HCT116 (cell line): ENCODE data around the gene ATP12A. TPM values are rescaled to one million over a fixed set of nuclear protein-coding genes. Genes with fewer than 3 reads are reported as not detected.

Source experiments
- ATAC-seq: fragments of 200-7000 bp; cut with Tn5 transposase; 2 replicates; pipeline ENCODE4 v1.9.1; 2020; ENCODE audit warnings: mild to moderate bottlenecking, moderate library complexity
- BruUV-seq: library from RNA; stranded (reverse); fragments of 400-500 nt; replicated peaks from 2 replicates; lab custom pipeline; 2021; lab: Mats Ljungman, UMichigan
- CTCF ChIA-PET: fragments of 300-600 bp; sonication (Branson Sonifier 250); formaldehyde crosslinking; loops from one replicate; lab custom pipeline; 2021; ENCODE audit warnings: antibody characterized with exemption; lab: Charles Lee
- POLR2A ChIA-PET: fragments of 300-600, 350-600 bp; sonication (Branson Sonifier 250); formaldehyde crosslinking; loops from one replicate; lab custom pipeline; 2021; ENCODE audit warnings: antibody characterized with exemption; lab: Charles Lee
- RAD21 ChIA-PET, 2 experiments: fragments of 300-600 bp; sonication (Branson Sonifier 250); formaldehyde crosslinking; loops; one replicate each; lab custom pipeline; 2023; ENCODE audit warnings: low total read pairs in 2 of 2; ENCODE audit not compliant: uncharacterized antibody in 2 of 2, unreplicated experiment in 2 of 2, low non-redundant PET in 1 of 2; lab: Charles Lee
- DNase-seq: peaks from one replicate; pipeline ENCODE4 v3.0.0-alpha.2; 2010; ENCODE audit warnings: low read depth, low spot score
- H2AFZ ChIP-seq: fragments of 200-600 bp; shearing (Covaris generic), sonication (generic); 2 replicates; pipeline ENCODE4 v1.6.1; 2017; ENCODE audit warnings: low read depth, mixed run types, mixed read lengths, antibody characterized with exemption, low read length; ENCODE audit not compliant: poor library complexity, severe bottlenecking
- H3K27ac ChIP-seq: 2 replicates; pipeline ENCODE4 v1.5.1; 2012; ENCODE audit warnings: low read depth, low read length
- H3K27me3 ChIP-seq: fragments of 200-600 bp; sonication (generic); 2 replicates; pipeline ENCODE4 v1.6.1; 2016; ENCODE audit warnings: mixed run types, low read length, mixed read lengths; ENCODE audit not compliant: insufficient read depth
- H3K36me3 ChIP-seq, 2 experiments: fragments of 200-500 bp in 1 of 2; fragments of 200-600 bp in 1 of 2; sonication (Bioruptor generic) in 1 of 2; sonication (generic) in 1 of 2; 2 replicates each; pipeline versions ENCODE4 v1.5.1 to v1.6.1; 2014 to 2016; ENCODE audit warnings: low read length in 2 of 2, inconsistent platforms in 1 of 2, mixed read lengths in 1 of 2, mixed run types in 1 of 2; ENCODE audit not compliant: insufficient read depth in 2 of 2, control insufficient read depth in 1 of 2
- H3K4me1 ChIP-seq, 2 experiments: fragments of 200-600 bp in 1 of 2; sonication (generic) in 1 of 2; 2 replicates each; pipeline versions ENCODE4 v1.5.1 to v1.6.1; 2012 to 2017; ENCODE audit warnings: low read length in 2 of 2, inconsistent platforms in 1 of 2, mild to moderate bottlenecking in 1 of 2, mixed read lengths in 1 of 2, mixed run types in 1 of 2, moderate library complexity in 1 of 2; ENCODE audit not compliant: insufficient read depth in 2 of 2, control insufficient read depth in 1 of 2
- H3K4me2 ChIP-seq: fragments of 200-600 bp; sonication (generic); 2 replicates; pipeline ENCODE4 v1.6.1; 2017; ENCODE audit warnings: mixed run types, low read length, mixed read lengths
- H3K4me3 ChIP-seq, 2 experiments: fragments of 200-600 bp in 1 of 2; sonication (generic) in 1 of 2; replicated peaks in 1 of 2; 2 replicates each; pipeline ENCODE4 v1.5.1; 2011 to 2016; ENCODE audit warnings: low read length in 2 of 2, control low read depth in 1 of 2, low read depth in 1 of 2, mild to moderate bottlenecking in 1 of 2, mixed read lengths in 1 of 2, mixed run types in 1 of 2
- H3K79me2 ChIP-seq: fragments of 200-600 bp; sonication (generic); 2 replicates; pipeline ENCODE4 v1.6.1; 2017; ENCODE audit warnings: mild to moderate bottlenecking, mixed run types, low read length, moderate library complexity, mixed read lengths; ENCODE audit not compliant: insufficient read depth
- H3K9ac ChIP-seq: fragments of 200-600 bp; sonication (generic); 2 replicates; pipeline ENCODE4 v1.6.1; 2016; ENCODE audit warnings: low read length, mixed read lengths
- H3K9me2 ChIP-seq: fragments of 200-600 bp; sonication (generic), shearing (Covaris generic); 2 replicates; pipeline ENCODE4 v1.6.1; 2017; ENCODE audit warnings: mixed run types, mild to moderate bottlenecking, moderate library complexity; ENCODE audit not compliant: insufficient read depth
- H3K9me3 ChIP-seq, 2 experiments: fragments of 200-500 bp in 1 of 2; fragments of 200-600 bp in 1 of 2; sonication (Bioruptor generic) in 1 of 2; sonication (generic) in 1 of 2; 2 replicates each; pipeline ENCODE4 v1.6.1; 2014 to 2017; ENCODE audit warnings: low read length in 2 of 2, mixed read lengths in 2 of 2, inconsistent platforms in 1 of 2, low read depth in 1 of 2, mild to moderate bottlenecking in 1 of 2, mixed run types in 1 of 2, moderate library complexity in 1 of 2; ENCODE audit not compliant: control insufficient read depth in 1 of 2, insufficient read depth in 1 of 2
- H4K20me1 ChIP-seq: fragments of 200-600 bp; sonication (generic), shearing (Covaris generic); 2 replicates; pipeline ENCODE4 v1.6.1; 2017; ENCODE audit warnings: mixed run types, mild to moderate bottlenecking, moderate library complexity; ENCODE audit not compliant: insufficient read depth
- ATF3 ChIP-seq: IDR thresholded peaks from 2 replicates; pipeline ENCODE4 v1.6.1; 2012
- CEBPB ChIP-seq: IDR thresholded peaks from 2 replicates; pipeline ENCODE4 v1.6.1; 2012; ENCODE audit warnings: low read depth
- EGR1 ChIP-seq: IDR thresholded peaks from 2 replicates; pipeline ENCODE4 v1.6.1; 2012; ENCODE audit warnings: low read depth
- ELF1 ChIP-seq: IDR thresholded peaks from 2 replicates; pipeline ENCODE4 v1.6.1; 2012; ENCODE audit warnings: low read depth, borderline replicate concordance
- EZH2phosphoT487 ChIP-seq: fragments of 200-600 bp; IDR thresholded peaks from 2 replicates; pipeline ENCODE4 v1.6.1; 2018; ENCODE audit warnings: antibody characterized with exemption, borderline replicate concordance
- JUND ChIP-seq: IDR thresholded peaks from 2 replicates; pipeline ENCODE4 v1.6.1; 2012
- POLR2A ChIP-seq: IDR thresholded peaks from 2 replicates; pipeline ENCODE4 v1.7.0; 2011; ENCODE audit warnings: borderline replicate concordance; ENCODE audit not compliant: insufficient read depth, insufficient read length; ENCODE audit errors: extremely low read depth
- POLR2AphosphoS5 ChIP-seq: IDR thresholded peaks from 2 replicates; pipeline ENCODE4 v1.6.1; 2011; ENCODE audit warnings: mild to moderate bottlenecking, low read depth, low read length, moderate library complexity
- RAD21 ChIP-seq: IDR thresholded peaks from 2 replicates; pipeline ENCODE4 v1.6.1; 2012; ENCODE audit warnings: low read depth, mild to moderate bottlenecking
- SIN3A ChIP-seq: IDR thresholded peaks from 2 replicates; pipeline ENCODE4 v1.6.1; 2012; ENCODE audit warnings: low read depth
- SP1 ChIP-seq: IDR thresholded peaks from 2 replicates; pipeline ENCODE4 v1.6.1; 2012; ENCODE audit warnings: low read depth
- SRF ChIP-seq: IDR thresholded peaks from 2 replicates; pipeline ENCODE4 v1.6.1; 2012; ENCODE audit warnings: low read depth
- TCF7L2 ChIP-seq: IDR thresholded peaks from 2 replicates; pipeline ENCODE4 v1.7.0; 2011; ENCODE audit warnings: borderline replicate concordance, inconsistent platforms; ENCODE audit not compliant: insufficient read depth, insufficient read length; ENCODE audit errors: extremely low read depth
- ZFX ChIP-seq: fragments of 450-650 bp; IDR thresholded peaks from 2 replicates; pipeline ENCODE4 v1.6.1; 2017
- ZNF274 ChIP-seq: fragments of 200-500 bp; sonication (Bioruptor generic); IDR thresholded peaks from 2 replicates; pipeline ENCODE4 v1.6.1; 2014; ENCODE audit warnings: mild to moderate bottlenecking, low read depth, low read length, inconsistent platforms
- intact Hi-C: fragments of 100-400 bp; cut with micrococcal nuclease; formaldehyde crosslinking; loops from 2 replicates; pipeline ENCODE4 v1.10.0; 2022
- total RNA-seq: library from RNA; stranded (reverse); gene quantifications from one replicate; pipeline ENCODE4 v1.2.1, GENCODE V29; 2021; ENCODE audit not compliant: unreplicated experiment
- TF ChIP-seq, protein P1 (sequence below): IDR thresholded peaks from 2 replicates; pipeline ENCODE4 v1.6.1; 2011; ENCODE audit warnings: mild to moderate bottlenecking, low read length, moderate library complexity; ENCODE audit not compliant: insufficient replicate concordance; ENCODE audit errors: extremely low read depth
- TF ChIP-seq, protein P2 (sequence below), 3 experiments: fragments of 200-600 bp in 1 of 3; sonication (generic) in 1 of 3; IDR thresholded peaks in 2 of 3; conservative IDR thresholded peaks in 1 of 3; 2 replicates each; pipeline ENCODE4 v1.5.1; 2012 to 2017; ENCODE audit warnings: low read depth in 2 of 3, low read length in 2 of 3, antibody characterized with exemption in 1 of 3, borderline replicate concordance in 1 of 3, control low read depth in 1 of 3, mild to moderate bottlenecking in 1 of 3, mixed read lengths in 1 of 3, mixed run types in 1 of 3, moderate library complexity in 1 of 3; ENCODE audit not compliant: insufficient read depth in 1 of 3

ATP12A gene
- total RNA-seq, 1 experiment from 2014 or later, result 0.30 TPM

GRCh38 chr13:24717217-24717616, 37.0 kb downstream of the ATP12A start:
- TF ChIP-seq, protein P1, sequence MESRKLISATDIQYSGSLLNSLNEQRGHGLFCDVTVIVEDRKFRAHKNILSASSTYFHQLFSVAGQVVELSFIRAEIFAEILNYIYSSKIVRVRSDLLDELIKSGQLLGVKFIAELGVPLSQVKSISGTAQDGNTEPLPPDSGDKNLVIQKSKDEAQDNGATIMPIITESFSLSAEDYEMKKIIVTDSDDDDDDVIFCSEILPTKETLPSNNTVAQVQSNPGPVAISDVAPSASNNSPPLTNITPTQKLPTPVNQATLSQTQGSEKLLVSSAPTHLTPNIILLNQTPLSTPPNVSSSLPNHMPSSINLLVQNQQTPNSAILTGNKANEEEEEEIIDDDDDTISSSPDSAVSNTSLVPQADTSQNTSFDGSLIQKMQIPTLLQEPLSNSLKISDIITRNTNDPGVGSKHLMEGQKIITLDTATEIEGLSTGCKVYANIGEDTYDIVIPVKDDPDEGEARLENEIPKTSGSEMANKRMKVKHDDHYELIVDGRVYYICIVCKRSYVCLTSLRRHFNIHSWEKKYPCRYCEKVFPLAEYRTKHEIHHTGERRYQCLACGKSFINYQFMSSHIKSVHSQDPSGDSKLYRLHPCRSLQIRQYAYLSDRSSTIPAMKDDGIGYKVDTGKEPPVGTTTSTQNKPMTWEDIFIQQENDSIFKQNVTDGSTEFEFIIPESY, result no peak
- TF ChIP-seq TCF7L2 (no peak), EZH2phosphoT487 (no peak), EGR1 (no peak), SP1 (no peak), POLR2A (no peak)
- DNase-seq (no peak), ATAC-seq (no peak)
- H3K36me3 ChIP-seq, result no peaks in the 10 kb centered on the region
- no peaks in the 10 kb centered on the region for H3K4me1 ChIP-seq
- H3K27me3 ChIP-seq, result no peaks in the 10 kb centered on the region
- no peaks in the 10 kb centered on the region for H3K9me2 ChIP-seq
- ChIA-PET RAD21 (no interaction called here), POLR2A (no interaction called here), CTCF (no interaction called here)
- BruUV-seq, result no TSS peak
- no peak overlapping the region for H3K4me2 ChIP-seq
- intact Hi-C loops, result no loop called here
- no peak overlapping the region for H2AFZ ChIP-seq
- no peaks in the 10 kb centered on the region for H3K9me3 ChIP-seq
- H3K27ac ChIP-seq, result no peak overlapping the region
- H3K4me3 ChIP-seq, result no peak overlapping the region
- H3K9ac ChIP-seq, result no peak overlapping the region
- no peaks in the 10 kb centered on the region for H3K79me2 ChIP-seq
- no peaks in the 10 kb centered on the region for H4K20me1 ChIP-seq

- intact Hi-C loops, result no loop called here
- CTCF ChIA-PET, result no interaction called here
- no peak overlapping the region for H3K27ac ChIP-seq
- ATAC-seq, result no peak
- no peaks in the 10 kb centered on the region for H3K79me2 ChIP-seq
- H3K9me3 ChIP-seq, result no peaks in the 10 kb centered on the region
- H3K4me1 ChIP-seq, result no peaks in the 10 kb centered on the region
- no peaks in the 10 kb centered on the region for H4K20me1 ChIP-seq
- H3K9ac ChIP-seq, result no peak overlapping the region
- RAD21 ChIA-PET, result no interaction called here
- H3K4me2 ChIP-seq, result no peak overlapping the region
- no peak for DNase-seq
- POLR2A ChIA-PET, result no interaction called here
- H3K27me3 ChIP-seq, result no peaks in the 10 kb centered on the region
- BruUV-seq, result no TSS peak
- no peak overlapping the region for H2AFZ ChIP-seq
- no peaks in the 10 kb centered on the region for H3K36me3 ChIP-seq
- no peak overlapping the region for H3K4me3 ChIP-seq
- H3K9me2 ChIP-seq, result no peaks in the 10 kb centered on the region
- TF ChIP-seq RAD21 (no peak), ZNF274 (no peak), ZFX (no peak), POLR2A (no peak), JUND (no peak), POLR2AphosphoS5 (no peak), ELF1 (no peak), SIN3A (no peak), CEBPB (no peak), SRF (no peak), ATF3 (no peak)
- TF ChIP-seq, protein P2, sequence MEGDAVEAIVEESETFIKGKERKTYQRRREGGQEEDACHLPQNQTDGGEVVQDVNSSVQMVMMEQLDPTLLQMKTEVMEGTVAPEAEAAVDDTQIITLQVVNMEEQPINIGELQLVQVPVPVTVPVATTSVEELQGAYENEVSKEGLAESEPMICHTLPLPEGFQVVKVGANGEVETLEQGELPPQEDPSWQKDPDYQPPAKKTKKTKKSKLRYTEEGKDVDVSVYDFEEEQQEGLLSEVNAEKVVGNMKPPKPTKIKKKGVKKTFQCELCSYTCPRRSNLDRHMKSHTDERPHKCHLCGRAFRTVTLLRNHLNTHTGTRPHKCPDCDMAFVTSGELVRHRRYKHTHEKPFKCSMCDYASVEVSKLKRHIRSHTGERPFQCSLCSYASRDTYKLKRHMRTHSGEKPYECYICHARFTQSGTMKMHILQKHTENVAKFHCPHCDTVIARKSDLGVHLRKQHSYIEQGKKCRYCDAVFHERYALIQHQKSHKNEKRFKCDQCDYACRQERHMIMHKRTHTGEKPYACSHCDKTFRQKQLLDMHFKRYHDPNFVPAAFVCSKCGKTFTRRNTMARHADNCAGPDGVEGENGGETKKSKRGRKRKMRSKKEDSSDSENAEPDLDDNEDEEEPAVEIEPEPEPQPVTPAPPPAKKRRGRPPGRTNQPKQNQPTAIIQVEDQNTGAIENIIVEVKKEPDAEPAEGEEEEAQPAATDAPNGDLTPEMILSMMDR (IDR thresholded peaks at IDR 0.05 in 2 of 3, conservative IDR thresholded peaks at IDR 0.05 in 1 of 3; ENCODE audit: borderline replicate concordance in 1 of 3, insufficient read depth in 1 of 3, low read depth in 2 of 3, low read length in 2 of 3), result no peak
These were observed 38.2 kb downstream of the ATP12A start for GRCh38 chr13:24718192-24718965.
